Subcutaneous abdominal adipose tissue (tissue), 5 donors: ENCODE data around the gene DDA1.
"Not testable (repeated sequence)": the region's sequence is repeated elsewhere in the genome, so short reads cannot be mapped to it uniquely, and the experiment has no call there.

Experiments used
- H3K27ac ChIP-seq: one replicate; pipeline ENCODE4 v1.7.0; 2013; ENCODE audit warnings: low read depth, mild to moderate bottlenecking, inconsistent platforms, low read length, moderate library complexity
- H3K27me3 ChIP-seq, 5 donors: one replicate each; pipeline ENCODE4 v1.7.0; 2013; ENCODE audit warnings: low read length in 5 of 5, inconsistent platforms in 1 of 5; ENCODE audit not compliant: control insufficient read depth in 5 of 5, insufficient read depth in 4 of 5
- H3K36me3 ChIP-seq, 5 donors: one replicate each; pipeline ENCODE4 v1.7.0; 2013; ENCODE audit warnings: low read length in 5 of 5; ENCODE audit not compliant: control insufficient read depth in 5 of 5, insufficient read depth in 5 of 5
- H3K4me1 ChIP-seq, 5 donors: one replicate each; pipeline ENCODE4 v1.7.0; 2013; ENCODE audit warnings: low read length in 5 of 5, mild to moderate bottlenecking in 3 of 5, moderate library complexity in 1 of 5; ENCODE audit not compliant: control insufficient read depth in 5 of 5, insufficient read depth in 5 of 5
- H3K4me3 ChIP-seq, 5 donors: one replicate each; pipeline ENCODE4 v1.7.0; 2013; ENCODE audit warnings: low read length in 5 of 5, low read depth in 1 of 5
- H3K9ac ChIP-seq, 5 donors: one replicate each; pipeline ENCODE4 v1.7.0; 2013; ENCODE audit warnings: low read length in 5 of 5, mild to moderate bottlenecking in 4 of 5, moderate library complexity in 3 of 5
- H3K9me3 ChIP-seq, 5 donors: one replicate each; pipeline ENCODE4 v1.7.0; 2013; ENCODE audit warnings: low read length in 5 of 5; ENCODE audit not compliant: control insufficient read depth in 5 of 5
- donor health status: healthy.
- donor health status: healthy.
- donor health status: healthy.
- donor health status: healthy.
- donor health status: healthy.

The DDA1 gene

DNA sequence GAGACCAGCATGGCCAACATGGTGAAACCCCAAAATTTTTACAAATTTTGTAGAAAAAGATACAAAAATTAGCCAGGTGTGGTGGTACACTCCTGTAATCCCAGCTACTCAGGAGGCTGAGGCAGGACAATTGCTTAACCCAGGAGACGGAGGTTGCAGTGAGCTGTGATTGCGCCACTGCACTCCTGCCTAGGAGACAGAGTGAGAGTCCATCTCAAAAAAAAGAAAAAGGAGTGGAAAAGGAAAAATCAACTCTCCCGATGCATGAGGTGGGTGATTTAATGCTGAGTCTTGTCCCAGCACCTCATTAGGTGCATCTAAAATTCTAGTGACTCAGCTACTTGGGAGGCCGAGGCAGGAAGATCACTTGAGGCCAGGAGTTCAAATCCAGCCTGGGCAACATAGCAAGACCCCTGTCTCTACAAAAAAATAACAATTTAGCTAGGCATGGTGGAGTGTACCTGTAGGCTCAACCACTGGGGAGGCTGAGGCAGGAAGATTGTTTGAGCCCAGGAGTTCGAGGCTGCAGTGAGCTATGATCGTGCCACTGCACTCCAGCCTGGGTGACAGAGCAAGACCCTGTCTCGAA lies 47.8 kb downstream of the DDA1 start:
- H3K4me3 ChIP-seq = no peak overlapping the region
- peaks cover 0 to 36% (median 7%) of the 10 kb centered on the region in 5 donors for H3K4me1 ChIP-seq
- H3K27me3 ChIP-seq = peaks cover 0 to 6% (median 0%) of the 10 kb centered on the region in 5 donors
- H3K9me3 ChIP-seq = no peaks in the 10 kb centered on the region
- no peak overlapping the region for H3K9ac ChIP-seq
- H3K27ac ChIP-seq = peak overlapping the region; percentile 60
- H3K36me3 ChIP-seq = no peaks in the 10 kb centered on the region

- Histone ChIP-seq H3K4me3 (no peak overlapping the region), H3K36me3 (no peaks in the 10 kb centered on the region), H3K4me1 (peaks cover 0 to 30% (median 7%) of the 10 kb centered on the region in 5 donors), H3K27me3 (peaks cover 0 to 5% (median 0%) of the 10 kb centered on the region in 5 donors), H3K9me3 (no peaks in the 10 kb centered on the region), H3K9ac (peak overlapping the region in 1 of 5 donors; percentile 30), H3K27ac (peak overlapping the region; percentile 60)
These were observed 48.4 kb downstream of the DDA1 start for GRCh38 chr19:17357724-17358123.

- Histone ChIP-seq H3K27ac (peak overlapping the region; percentile 60), H3K9me3 (no peaks in the 10 kb centered on the region), H3K36me3 (no peaks in the 10 kb centered on the region), H3K4me3 (no peak overlapping the region), H3K4me1 (peaks cover 0 to 24% (median 2%) of the 10 kb centered on the region in 5 donors), H3K27me3 (peaks cover 0 to 3% (median 0%) of the 10 kb centered on the region in 5 donors), H3K9ac (peak overlapping the region in 1 of 5 donors; percentile 41)
These were observed 49.0 kb downstream of the DDA1 start for GRCh38 chr19:17358395-17358794.

DNA sequence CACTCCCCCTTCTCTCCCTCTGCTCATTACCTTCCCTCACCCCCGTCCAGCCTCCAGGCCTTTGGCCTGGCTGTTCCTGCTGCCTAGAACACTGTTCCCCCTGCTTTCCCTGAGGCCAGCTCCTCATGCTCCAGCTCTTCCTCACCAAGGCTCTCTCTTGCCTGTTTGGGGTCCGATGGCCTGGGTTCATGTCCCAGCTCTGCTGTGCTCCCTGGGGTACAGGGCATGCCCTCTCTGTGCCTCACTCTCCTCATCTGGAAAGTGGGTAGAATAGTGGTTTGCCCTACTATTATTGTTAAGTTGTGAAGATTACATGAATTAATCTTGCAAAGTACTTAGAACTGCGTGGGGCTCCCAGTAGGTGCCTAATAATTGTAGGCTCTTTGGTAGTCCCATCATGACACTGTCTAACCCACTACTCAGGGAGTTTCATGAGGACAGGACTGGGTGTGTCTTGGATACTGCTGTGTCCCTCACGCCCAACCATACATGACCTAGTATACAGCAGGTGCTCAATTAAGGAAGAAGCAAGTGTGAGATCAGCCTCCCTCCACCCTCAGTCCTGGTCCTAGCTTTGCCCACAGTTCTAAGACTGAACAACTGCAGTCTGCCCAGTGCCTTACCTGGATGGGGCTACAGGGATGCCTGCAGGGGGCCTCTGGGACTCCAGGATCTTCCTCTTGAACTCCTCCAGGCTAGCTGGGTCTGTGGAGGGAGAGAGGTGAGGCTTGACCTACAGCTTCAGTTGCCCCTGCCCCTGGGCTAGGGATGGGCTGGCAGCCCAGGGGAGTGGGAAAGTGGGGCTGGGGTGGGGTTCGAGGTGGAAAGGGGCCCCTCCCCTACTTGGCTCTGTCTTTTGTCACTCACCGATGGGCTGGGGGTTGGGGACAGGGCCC lies 50.8 kb downstream of the DDA1 start:
- H3K9ac ChIP-seq = no peak overlapping the region
- H3K36me3 ChIP-seq = peaks cover 0 to 3% (median 0%) of the 10 kb centered on the region in 5 donors
- no peak overlapping the region for H3K4me3 ChIP-seq
- no peak overlapping the region for H3K27ac ChIP-seq
- H3K9me3 ChIP-seq = no peaks in the 10 kb centered on the region
- H3K27me3 ChIP-seq = no peaks in the 10 kb centered on the region
- H3K4me1 ChIP-seq = peaks cover 0 to 21% (median 2%) of the 10 kb centered on the region in 5 donors

- peaks cover 0 to 11% (median 0%) of the 10 kb centered on the region in 5 donors for H3K36me3 ChIP-seq
- not testable (repeated sequence) for H3K4me3 ChIP-seq, H3K9ac ChIP-seq, H3K27ac ChIP-seq, H3K9me3 ChIP-seq, H3K27me3 ChIP-seq, H3K4me1 ChIP-seq
These were observed 54.7 kb downstream of the DDA1 start for GRCh38 chr19:17363852-17364605.

GRCh38 chr19:17365361-17365760 lies 56.0 kb downstream of the DDA1 start:
- Histone ChIP-seq H3K9me3 (no peaks in the 10 kb centered on the region), H3K4me3 (no peak overlapping the region), H3K4me1 (peaks cover 0 to 5% (median 2%) of the 10 kb centered on the region in 5 donors), H3K9ac (no peak overlapping the region), H3K27me3 (peaks cover 0 to 3% (median 0%) of the 10 kb centered on the region in 5 donors), H3K36me3 (peaks cover 0 to 11% (median 0%) of the 10 kb centered on the region in 5 donors), H3K27ac (no peak overlapping the region)

DNA sequence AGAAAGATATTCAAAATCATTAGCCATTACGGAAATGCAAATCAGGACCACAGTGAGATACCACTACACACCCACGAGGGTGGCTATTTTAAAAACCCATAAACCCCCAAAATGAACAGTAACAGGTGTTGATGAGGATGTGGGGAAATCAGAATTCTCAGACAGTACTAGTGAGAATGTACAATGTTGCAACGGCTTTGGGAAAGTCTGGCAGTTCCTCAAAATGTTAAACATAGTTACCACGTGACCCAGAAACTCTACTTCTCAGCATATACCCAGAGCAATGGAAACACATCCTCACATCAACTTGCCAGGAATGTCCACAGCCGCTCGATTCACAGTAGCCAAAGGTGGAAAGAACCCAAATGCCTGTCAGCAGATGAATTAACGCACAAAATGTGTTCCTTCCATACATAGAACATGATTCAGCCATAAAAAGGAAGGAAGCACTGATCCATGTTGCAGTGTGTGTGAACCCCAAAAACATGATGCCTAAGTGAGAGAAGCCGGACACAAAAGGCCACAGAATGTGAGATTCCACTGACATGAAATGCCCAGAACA lies 60.7 kb downstream of the DDA1 start:
- peaks cover 0 to 9% (median 2%) of the 10 kb centered on the region in 5 donors for H3K4me1 ChIP-seq
- H3K4me3 ChIP-seq = no peak overlapping the region
- no peak overlapping the region for H3K27ac ChIP-seq
- peaks cover 0 to 3% (median 0%) of the 10 kb centered on the region in 5 donors for H3K27me3 ChIP-seq
- no peaks in the 10 kb centered on the region for H3K9me3 ChIP-seq
- H3K9ac ChIP-seq = no peak overlapping the region
- peaks cover 0 to 8% (median 0%) of the 10 kb centered on the region in 5 donors for H3K36me3 ChIP-seq
